PC-9 (cell line): ENCODE measurements around the gene LAMA3. TPM values are rescaled to one million over a fixed set of nuclear protein-coding genes. Genes with fewer than 3 reads are reported as not detected.

Experiments
- BruUV-seq: library from RNA; stranded (reverse); fragments of 400-500 nt; replicated peaks from 2 replicates; lab custom pipeline; 2021; lab: Mats Ljungman, UMichigan
- CTCF ChIA-PET: fragments of 300-600 bp; sonication (Branson Sonifier 250); formaldehyde crosslinking; loops from one replicate; lab custom pipeline; 2022; ENCODE audit warnings: antibody characterized with exemption; lab: Charles Lee
- POLR2A ChIA-PET: fragments of 300-600 bp; sonication (Branson Sonifier 250); formaldehyde crosslinking; loops from one replicate; lab custom pipeline; 2022; ENCODE audit warnings: antibody characterized with exemption; ENCODE audit not compliant: unreplicated experiment; lab: Charles Lee
- DNase-seq, 2 experiments: peaks; one replicate each; pipeline versions ENCODE4 v3.0.0 to v3.0.0-alpha.2; 2015 to 2022; ENCODE audit warnings: mixed read lengths in 1 of 2
- H2AFZ ChIP-seq: fragments of 200-600 bp; sonication (generic); 2 replicates; pipeline ENCODE4 v1.8.1; 2017; ENCODE audit warnings: antibody characterized with exemption
- H3F3A ChIP-seq: fragments of 200-600 bp; sonication (generic); 2 replicates; pipeline ENCODE4 v1.8.1; 2017; ENCODE audit warnings: antibody characterized with exemption, mild to moderate bottlenecking, low read depth; ENCODE audit not compliant: insufficient read depth
- H3K27ac ChIP-seq: fragments of 200-600 bp; sonication (generic); 2 replicates; pipeline ENCODE4 v1.6.1; 2016; ENCODE audit warnings: mixed run types
- H3K27me3 ChIP-seq: fragments of 200-600 bp; sonication (generic); 2 replicates; pipeline ENCODE4 v1.6.1; 2016; ENCODE audit warnings: low read depth, mixed run types; ENCODE audit not compliant: insufficient read depth
- H3K36me3 ChIP-seq: fragments of 200-600 bp; sonication (generic); 2 replicates; pipeline ENCODE4 v1.6.1; 2016; ENCODE audit warnings: low read depth, mixed run types
- H3K4me1 ChIP-seq: fragments of 200-600 bp; sonication (generic); replicated peaks from 2 replicates; pipeline ENCODE4 v1.6.1; 2016; ENCODE audit warnings: mixed run types; ENCODE audit not compliant: insufficient read depth
- H3K4me2 ChIP-seq: fragments of 200-600 bp; sonication (generic); 2 replicates; pipeline ENCODE4 v1.6.1; 2017; ENCODE audit warnings: mixed run types
- H3K4me3 ChIP-seq: fragments of 200-600 bp; sonication (generic); 2 replicates; pipeline ENCODE4 v1.6.1; 2016; ENCODE audit warnings: mixed run types
- H3K79me2 ChIP-seq: fragments of 200-600 bp; sonication (generic); 2 replicates; pipeline ENCODE4 v1.6.1; 2017; ENCODE audit warnings: low read depth, mixed run types
- H3K9me2 ChIP-seq: fragments of 200-600 bp; sonication (generic); 2 replicates; pipeline ENCODE4 v1.8.1; 2017; ENCODE audit warnings: mild to moderate bottlenecking; ENCODE audit not compliant: insufficient read depth
- H3K9me3 ChIP-seq: fragments of 200-600 bp; sonication (generic); 2 replicates; pipeline ENCODE4 v1.8.1; 2016; ENCODE audit warnings: low read depth; ENCODE audit not compliant: insufficient read depth
- H4K20me1 ChIP-seq: fragments of 200-600 bp; sonication (generic); 2 replicates; pipeline ENCODE4 v1.8.1; 2017; ENCODE audit not compliant: insufficient read depth
- EZH2 ChIP-seq: fragments of 200-600 bp; sonication (generic); IDR thresholded peaks from 2 replicates; pipeline ENCODE4 v1.8.0; 2017; ENCODE audit warnings: antibody characterized with exemption, low read depth
- intact Hi-C: fragments of 100-400 bp; cut with micrococcal nuclease; formaldehyde crosslinking; loops from one replicate; pipeline ENCODE4 v1.10.0; 2022; ENCODE audit not compliant: unreplicated experiment
- total RNA-seq: library from RNA; stranded (reverse); gene quantifications from 2 replicates; pipeline ENCODE4 v1.2.3, GENCODE V29; 2021
- TF ChIP-seq, protein P1 (sequence below): fragments of 200-600 bp; sonication (generic); conservative IDR thresholded peaks from 2 replicates; pipeline ENCODE4 v1.6.1; 2017; ENCODE audit warnings: mixed run types, antibody characterized with exemption, mild to moderate bottlenecking, moderate library complexity

The LAMA3 gene
- total RNA-seq, 1 experiment from 2014 or later, result 44.4 TPM

DNA sequence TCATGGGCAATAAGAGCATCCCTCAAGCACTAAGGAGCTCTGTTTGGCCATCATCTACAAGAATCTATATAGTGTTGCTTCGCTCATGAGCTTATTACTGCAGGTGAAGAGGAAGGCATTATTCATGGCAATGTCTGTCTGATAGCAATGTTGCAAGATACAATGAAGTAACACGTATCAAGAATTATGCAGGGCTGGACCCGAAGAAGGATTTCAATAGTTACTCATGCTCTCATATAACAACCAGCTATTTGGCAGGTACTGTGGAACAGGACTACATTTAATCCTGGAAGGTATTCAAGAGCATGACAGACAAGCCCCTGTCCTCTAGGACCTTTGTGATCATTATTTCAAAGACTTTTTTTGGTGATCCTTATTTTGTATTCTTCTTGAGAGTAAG lies 109.6 kb downstream of the LAMA3 start:
- BruUV-seq, result no TSS peak
- CTCF ChIA-PET, result no interaction called here
- no peak overlapping the region for H2AFZ ChIP-seq
- no peaks in the 10 kb centered on the region for H3K4me1 ChIP-seq
- no peaks in the 10 kb centered on the region for H3K27me3 ChIP-seq
- H3K9me2 ChIP-seq, result no peaks in the 10 kb centered on the region
- H3K27ac ChIP-seq, result no peak overlapping the region
- H3K9me3 ChIP-seq, result no peaks in the 10 kb centered on the region
- no peak for TF ChIP-seq EZH2
- TF ChIP-seq, protein P1, sequence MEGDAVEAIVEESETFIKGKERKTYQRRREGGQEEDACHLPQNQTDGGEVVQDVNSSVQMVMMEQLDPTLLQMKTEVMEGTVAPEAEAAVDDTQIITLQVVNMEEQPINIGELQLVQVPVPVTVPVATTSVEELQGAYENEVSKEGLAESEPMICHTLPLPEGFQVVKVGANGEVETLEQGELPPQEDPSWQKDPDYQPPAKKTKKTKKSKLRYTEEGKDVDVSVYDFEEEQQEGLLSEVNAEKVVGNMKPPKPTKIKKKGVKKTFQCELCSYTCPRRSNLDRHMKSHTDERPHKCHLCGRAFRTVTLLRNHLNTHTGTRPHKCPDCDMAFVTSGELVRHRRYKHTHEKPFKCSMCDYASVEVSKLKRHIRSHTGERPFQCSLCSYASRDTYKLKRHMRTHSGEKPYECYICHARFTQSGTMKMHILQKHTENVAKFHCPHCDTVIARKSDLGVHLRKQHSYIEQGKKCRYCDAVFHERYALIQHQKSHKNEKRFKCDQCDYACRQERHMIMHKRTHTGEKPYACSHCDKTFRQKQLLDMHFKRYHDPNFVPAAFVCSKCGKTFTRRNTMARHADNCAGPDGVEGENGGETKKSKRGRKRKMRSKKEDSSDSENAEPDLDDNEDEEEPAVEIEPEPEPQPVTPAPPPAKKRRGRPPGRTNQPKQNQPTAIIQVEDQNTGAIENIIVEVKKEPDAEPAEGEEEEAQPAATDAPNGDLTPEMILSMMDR, result no peak
- no peaks in the 10 kb centered on the region for H3K36me3 ChIP-seq
- POLR2A ChIA-PET, result no interaction called here
- H3K4me2 ChIP-seq, result no peak overlapping the region
- intact Hi-C loops, result no loop called here
- H3K4me3 ChIP-seq, result no peak overlapping the region
- no peaks in the 10 kb centered on the region for H4K20me1 ChIP-seq
- no peaks in the 10 kb centered on the region for H3F3A ChIP-seq
- H3K79me2 ChIP-seq, result no peaks in the 10 kb centered on the region
- no peak for DNase-seq

DNA sequence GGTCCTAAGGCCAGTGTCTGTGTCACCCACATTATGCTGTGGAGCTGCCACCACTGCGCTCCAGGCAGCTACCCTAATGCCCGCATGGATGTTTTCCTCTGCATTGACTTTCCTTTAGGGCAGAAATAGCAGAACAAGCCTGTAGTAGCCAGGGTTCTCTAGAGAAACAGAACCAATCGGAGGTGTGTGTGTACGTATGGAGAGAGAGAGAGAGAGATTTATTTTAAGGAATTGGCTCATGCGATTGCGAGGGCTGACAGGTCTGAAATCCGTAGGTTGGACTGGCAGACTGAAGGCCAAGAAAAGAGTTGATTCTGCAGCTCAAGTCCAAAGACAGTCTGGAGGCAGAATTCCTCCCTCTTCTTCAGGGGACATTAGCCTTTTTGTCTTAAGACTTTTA lies 110.3 kb downstream of the LAMA3 start:
- ChIA-PET POLR2A (no interaction called here), CTCF (no interaction called here)
- Histone ChIP-seq H3K9me3 (no peaks in the 10 kb centered on the region), H3K27me3 (no peaks in the 10 kb centered on the region), H3K4me3 (no peak overlapping the region), H3K4me1 (no peaks in the 10 kb centered on the region), H3K36me3 (no peaks in the 10 kb centered on the region), H2AFZ (no peak overlapping the region), H3K9me2 (no peaks in the 10 kb centered on the region), H4K20me1 (no peaks in the 10 kb centered on the region), H3K27ac (no peak overlapping the region), H3F3A (no peaks in the 10 kb centered on the region), H3K79me2 (no peaks in the 10 kb centered on the region), H3K4me2 (no peak overlapping the region)
- no peak for DNase-seq
- intact Hi-C loops, result no loop called here
- TF ChIP-seq, protein P1, result no peak
- no peak for TF ChIP-seq EZH2
- BruUV-seq, result no TSS peak

DNA sequence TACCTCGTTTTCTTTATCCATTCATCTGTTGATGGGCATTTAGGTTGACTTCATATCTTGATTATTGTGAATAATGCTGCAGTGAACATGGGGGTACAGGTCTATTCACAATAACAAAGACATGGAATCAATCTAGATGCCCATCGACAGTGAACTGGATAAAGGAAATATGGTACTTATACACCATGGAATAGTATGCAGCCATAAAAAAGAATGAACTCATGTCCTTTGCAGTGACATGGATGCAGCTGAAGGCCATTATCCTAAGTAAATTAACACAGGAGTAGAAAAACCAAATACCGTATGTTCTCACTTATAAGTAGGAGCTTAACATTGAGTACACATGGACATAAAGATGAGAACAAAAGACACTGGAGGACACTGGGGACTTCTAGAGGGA lies 111.6 kb downstream of the LAMA3 start:
- ChIA-PET CTCF (no interaction called here), POLR2A (no interaction called here)
- intact Hi-C loops, result no loop called here
- Histone ChIP-seq H3F3A (no peaks in the 10 kb centered on the region), H2AFZ (no peak overlapping the region), H3K9me2 (no peaks in the 10 kb centered on the region), H3K27me3 (no peaks in the 10 kb centered on the region), H3K36me3 (no peaks in the 10 kb centered on the region), H3K4me2 (no peak overlapping the region), H3K4me1 (no peaks in the 10 kb centered on the region), H3K79me2 (no peaks in the 10 kb centered on the region), H3K27ac (no peak overlapping the region), H3K9me3 (no peaks in the 10 kb centered on the region), H4K20me1 (no peaks in the 10 kb centered on the region), H3K4me3 (no peak overlapping the region)
- no TSS peak for BruUV-seq
- TF ChIP-seq, protein P1, result no peak
- TF ChIP-seq EZH2, result no peak
- no peak for DNase-seq
